GM12873 (cell line): ENCODE measurements around the gene RAP2B.

ENCODE experiments used
- CTCF ChIP-seq: IDR thresholded peaks from 2 replicates; pipeline ENCODE4 v1.5.1; 2012; ENCODE audit warnings: low read depth, mild to moderate bottlenecking, moderate library complexity, low read length, control low read depth; ENCODE audit not compliant: insufficient read depth; ENCODE audit errors: missing control alignments

The RAP2B gene

GRCh38 chr3:153150991-153151390 is 11.0 kb upstream of the RAP2B start:
- no peak for TF ChIP-seq CTCF

- no peak for TF ChIP-seq CTCF
These were observed 3.8 kb upstream of the RAP2B start for GRCh38 chr3:153158189-153158588.

GRCh38 chr3:153158961-153159735 is 2.9 kb upstream of the RAP2B start:
- TF ChIP-seq CTCF: no peak

- TF ChIP-seq CTCF: no peak
These were observed 2.1 kb upstream of the RAP2B start for GRCh38 chr3:153159771-153160397.

- TF ChIP-seq CTCF: no peak
These were observed 1.4 kb upstream of the RAP2B start for GRCh38 chr3:153160451-153161137.

GRCh38 chr3:153161138-153161713 is 800 bp upstream of the RAP2B start:
- TF ChIP-seq CTCF: no peak

GRCh38 chr3:153162513-153163392 is 727 bp downstream of the RAP2B start:
- no peak for TF ChIP-seq CTCF
